ENCODE data around the gene GAB1. TPM values are rescaled to one million over a fixed set of nuclear protein-coding genes. Genes with fewer than 3 reads are reported as not detected.

The GAB1 gene
- total RNA-seq, 2 donors from 2014 or later = 65.4 to 81.7 TPM

DNA sequence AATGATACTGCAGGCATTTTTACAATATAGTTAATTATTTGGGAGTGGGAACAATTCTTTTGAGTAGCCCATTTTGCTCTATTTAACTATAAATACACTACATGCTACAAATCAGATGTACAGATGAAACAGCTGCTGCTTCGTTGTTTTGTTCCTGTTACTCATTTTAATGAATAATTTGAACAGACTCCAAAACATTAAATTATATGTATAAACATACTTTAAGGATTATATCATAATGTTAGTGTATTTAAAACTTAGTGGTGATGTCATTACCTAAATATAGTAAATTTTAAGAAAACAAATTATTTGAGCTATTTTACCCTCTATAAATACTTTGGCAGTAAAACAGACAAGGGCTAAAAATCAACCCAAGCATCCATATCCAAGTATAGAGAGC, 60.7 kb downstream of the GAB1 start:
- H3K27me3 ChIP-seq = no peaks in the 10 kb centered on the region
- H3K4me3 ChIP-seq = no peak overlapping the region
- H3K4me1 ChIP-seq = peaks cover 0 to 68% of the 10 kb centered on the region in 2 donors
- TF ChIP-seq, protein P1, sequence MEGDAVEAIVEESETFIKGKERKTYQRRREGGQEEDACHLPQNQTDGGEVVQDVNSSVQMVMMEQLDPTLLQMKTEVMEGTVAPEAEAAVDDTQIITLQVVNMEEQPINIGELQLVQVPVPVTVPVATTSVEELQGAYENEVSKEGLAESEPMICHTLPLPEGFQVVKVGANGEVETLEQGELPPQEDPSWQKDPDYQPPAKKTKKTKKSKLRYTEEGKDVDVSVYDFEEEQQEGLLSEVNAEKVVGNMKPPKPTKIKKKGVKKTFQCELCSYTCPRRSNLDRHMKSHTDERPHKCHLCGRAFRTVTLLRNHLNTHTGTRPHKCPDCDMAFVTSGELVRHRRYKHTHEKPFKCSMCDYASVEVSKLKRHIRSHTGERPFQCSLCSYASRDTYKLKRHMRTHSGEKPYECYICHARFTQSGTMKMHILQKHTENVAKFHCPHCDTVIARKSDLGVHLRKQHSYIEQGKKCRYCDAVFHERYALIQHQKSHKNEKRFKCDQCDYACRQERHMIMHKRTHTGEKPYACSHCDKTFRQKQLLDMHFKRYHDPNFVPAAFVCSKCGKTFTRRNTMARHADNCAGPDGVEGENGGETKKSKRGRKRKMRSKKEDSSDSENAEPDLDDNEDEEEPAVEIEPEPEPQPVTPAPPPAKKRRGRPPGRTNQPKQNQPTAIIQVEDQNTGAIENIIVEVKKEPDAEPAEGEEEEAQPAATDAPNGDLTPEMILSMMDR (IDR thresholded peaks at IDR 0.05) = no peak
- no peaks in the 10 kb centered on the region for H3K9me3 ChIP-seq
- no peak overlapping the region for H3K27ac ChIP-seq
- no peak for DNase-seq (ENCODE audit: low spot score)
- no peaks in the 10 kb centered on the region for H3K36me3 ChIP-seq

DNA sequence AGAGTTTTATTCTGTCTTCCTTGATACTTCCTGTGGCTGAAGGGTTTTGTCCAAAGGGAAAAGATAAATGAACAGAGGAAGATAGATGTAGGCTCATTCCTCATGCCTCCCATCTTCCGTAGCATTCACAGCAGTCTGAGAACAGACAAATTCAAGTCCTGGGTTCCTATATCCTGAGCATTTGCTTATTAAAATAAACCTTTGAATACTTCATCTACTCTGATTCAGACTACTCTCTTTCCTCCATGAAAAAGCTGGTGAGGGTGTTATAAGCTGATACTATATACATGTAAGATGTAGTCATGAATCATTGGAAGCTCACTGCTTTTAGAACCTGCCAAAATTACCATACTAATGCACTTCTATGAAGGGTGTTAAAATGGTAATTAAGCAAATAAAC, 61.2 kb downstream of the GAB1 start:
- no peak overlapping the region for H3K27ac ChIP-seq
- DNase-seq (ENCODE audit: low spot score) = no peak
- H3K27me3 ChIP-seq = no peaks in the 10 kb centered on the region
- TF ChIP-seq, protein P1 (IDR thresholded peaks at IDR 0.05) = no peak
- H3K36me3 ChIP-seq = no peaks in the 10 kb centered on the region
- no peak overlapping the region for H3K4me3 ChIP-seq
- no peaks in the 10 kb centered on the region for H3K9me3 ChIP-seq
- H3K4me1 ChIP-seq = peaks cover 0 to 68% of the 10 kb centered on the region in 2 donors

DNA sequence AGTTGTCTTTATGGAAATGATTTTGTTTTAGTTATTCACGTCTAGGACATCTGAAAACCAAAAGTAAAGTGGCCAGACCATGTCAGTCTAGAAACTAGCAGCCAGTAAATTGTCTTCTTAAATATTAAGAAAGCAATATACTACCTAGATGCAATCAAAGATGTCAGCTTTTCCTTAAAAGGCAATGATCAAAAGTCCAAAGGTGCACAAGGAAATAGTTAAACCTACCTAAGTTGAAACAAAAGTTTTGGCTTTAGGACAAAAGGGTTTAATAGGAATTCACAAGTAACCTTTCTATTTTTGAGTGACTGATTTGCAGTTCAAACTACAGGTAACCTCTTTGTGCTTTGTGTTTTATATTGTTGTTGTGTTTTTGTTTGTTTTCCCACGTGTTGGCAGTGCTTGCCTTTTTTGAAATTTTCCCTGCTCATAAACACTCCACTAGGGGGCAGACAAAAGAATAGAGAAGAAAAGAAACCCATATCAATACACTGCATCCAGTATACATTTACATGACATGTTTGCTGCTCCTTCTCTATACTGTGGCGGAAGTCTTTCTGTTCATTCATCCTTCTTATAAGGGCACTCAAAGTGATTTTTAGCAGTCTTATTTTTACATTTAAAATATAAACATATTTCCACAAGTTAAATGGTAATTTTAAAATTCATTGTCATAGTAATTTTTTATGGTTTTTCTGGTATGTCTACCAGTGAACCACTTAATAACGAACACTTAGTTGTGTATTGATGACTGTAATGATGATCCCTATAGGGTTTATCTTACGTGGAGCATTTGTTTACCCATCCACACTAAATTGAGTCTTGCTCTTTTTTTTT, 62.7 kb downstream of the GAB1 start:
- H3K36me3 ChIP-seq = no peaks in the 10 kb centered on the region
- TF ChIP-seq, protein P1 (IDR thresholded peaks at IDR 0.05) = peak; percentile 46 to 69
- no peak overlapping the region for H3K4me3 ChIP-seq
- no peak for DNase-seq (ENCODE audit: low spot score)
- H3K9me3 ChIP-seq = no peaks in the 10 kb centered on the region
- no peak overlapping the region for H3K27ac ChIP-seq
- H3K27me3 ChIP-seq = no peaks in the 10 kb centered on the region
- H3K4me1 ChIP-seq = peaks cover 0 to 68% of the 10 kb centered on the region in 2 donors

DNA sequence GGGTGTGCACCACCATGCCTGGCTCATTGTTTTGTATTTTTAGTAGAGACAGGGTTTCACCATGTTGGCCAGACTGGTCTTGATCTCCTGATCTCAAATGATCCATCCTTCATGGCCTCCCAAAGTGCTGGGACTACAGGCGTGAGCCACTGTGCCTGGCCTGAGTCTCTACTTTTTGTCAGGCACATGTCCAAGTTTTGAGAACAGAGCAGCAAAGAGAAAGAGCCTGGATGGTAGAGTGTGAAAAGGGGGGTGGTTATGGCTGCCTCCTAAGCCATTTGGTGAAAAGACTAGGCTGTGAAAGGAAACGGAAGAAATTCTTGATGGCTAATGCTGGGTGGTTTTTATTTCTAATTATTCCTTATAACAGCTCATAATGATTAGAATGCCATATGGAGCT, 63.4 kb downstream of the GAB1 start:
- Histone ChIP-seq H3K4me1 (peaks cover 0 to 69% of the 10 kb centered on the region in 2 donors), H3K4me3 (no peak overlapping the region), H3K27me3 (no peaks in the 10 kb centered on the region), H3K9me3 (no peaks in the 10 kb centered on the region), H3K36me3 (no peaks in the 10 kb centered on the region), H3K27ac (no peak overlapping the region)
- DNase-seq (ENCODE audit: low spot score) = no peak
- TF ChIP-seq, protein P1 (IDR thresholded peaks at IDR 0.05) = no peak

GRCh38 chr4:143402776-143403552, 66.3 kb downstream of the GAB1 start:
- peaks cover 0 to 71% of the 10 kb centered on the region in 2 donors for H3K4me1 ChIP-seq
- no peaks in the 10 kb centered on the region for H3K36me3 ChIP-seq

More at GRCh38 chr4:143402776-143403552, 66.3 kb downstream of the GAB1 start:
- Histone ChIP-seq H3K27ac (peak overlapping the region; percentile 61 to 66), H3K27me3 (no peaks in the 10 kb centered on the region), H3K9me3 (no peaks in the 10 kb centered on the region), H3K4me3 (no peak overlapping the region)
- DNase-seq (ENCODE audit: low spot score) = no peak
- TF ChIP-seq, protein P1 (IDR thresholded peaks at IDR 0.05) = no peak
